ENCODE data around the gene SLC25A11. TPM values are rescaled to one million over a fixed set of nuclear protein-coding genes. Genes with fewer than 3 reads are reported as not detected.

SLC25A11 gene
- total and polyA plus RNA-seq, 7 donors, result 97.1 to 225 (median 128) TPM

DNA sequence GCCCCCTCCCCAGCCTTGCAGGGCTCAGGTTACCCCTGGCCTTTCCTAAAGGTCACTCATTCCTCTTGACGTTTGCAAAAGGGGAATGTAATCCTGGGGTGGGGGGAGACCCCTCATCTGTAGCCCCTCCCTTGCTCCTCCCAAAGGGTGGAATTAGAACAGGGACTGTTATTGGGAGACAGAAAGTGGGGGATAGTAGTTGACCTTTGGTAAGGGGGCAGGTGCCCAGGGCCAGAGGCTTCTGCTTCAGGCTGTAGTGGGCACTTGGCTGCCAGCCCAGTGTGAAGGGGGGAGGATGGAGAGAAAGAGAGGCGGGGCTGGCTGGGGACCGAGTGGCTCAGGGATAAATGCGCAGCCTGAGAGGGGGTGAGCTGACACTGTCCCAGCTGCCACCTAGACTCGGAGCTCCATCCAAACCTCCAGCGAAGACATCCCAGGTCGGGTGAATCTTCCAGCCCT lies 10.9 kb upstream of the SLC25A11 start, which contains the start of gene ENO3:
TSS of gene ENO3 (plus strand) at position 374 of the 459 bp plus-strand sequence. CDS start 711 bp downstream, outside the sequence.
- peak; percentile 59 to 77 for DNase-seq

DNA sequence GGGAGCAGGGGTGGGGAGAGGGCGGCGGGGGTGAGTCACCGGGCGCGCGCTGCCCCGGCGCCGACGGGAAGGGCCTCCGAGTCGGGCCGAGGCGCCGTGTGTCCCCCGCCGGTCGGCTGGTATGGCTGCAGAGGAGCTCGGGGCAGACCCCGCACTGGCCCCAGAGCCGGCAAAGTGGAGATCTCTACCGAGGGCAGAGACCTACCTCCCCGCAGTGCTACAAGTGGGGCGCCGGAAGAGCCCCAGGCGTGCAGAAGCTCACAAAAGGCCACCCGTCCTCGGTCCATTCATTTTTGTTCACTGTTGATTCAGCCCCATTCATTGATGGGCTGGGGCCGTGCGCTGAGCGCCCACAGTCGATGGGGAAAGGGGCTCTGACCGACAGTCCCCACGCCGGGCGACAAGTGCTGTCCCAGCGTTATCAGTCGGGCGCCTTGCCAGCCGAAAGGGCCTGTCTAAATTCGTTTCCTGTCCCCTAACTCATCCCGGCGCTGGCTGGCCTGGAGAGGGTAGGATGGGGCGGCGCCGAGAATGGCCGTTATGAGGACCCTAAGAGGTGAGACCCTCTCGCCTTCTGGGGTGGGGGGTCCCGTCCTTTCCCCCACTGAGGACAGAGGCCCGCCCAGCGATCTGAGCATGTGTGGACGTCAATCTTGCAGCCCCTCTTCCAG lies 10.4 kb upstream of the SLC25A11 start:
- peak; percentile 54 to 62 (median 56) for ATAC-seq
- WGBS, 3 donors, result 2 to 5% (median 5%) methylated on average over 30 to 52 of the region's 52 CpGs
- H3K4me1 ChIP-seq, result peaks cover 43% of the 10 kb centered on the region
- peaks cover 0 to 28% of the 10 kb centered on the region in 2 donors for H3K36me3 ChIP-seq (ENCODE audit: insufficient read depth in 1 of 2, low read depth in 1 of 2)
- TF ChIP-seq, protein P1, sequence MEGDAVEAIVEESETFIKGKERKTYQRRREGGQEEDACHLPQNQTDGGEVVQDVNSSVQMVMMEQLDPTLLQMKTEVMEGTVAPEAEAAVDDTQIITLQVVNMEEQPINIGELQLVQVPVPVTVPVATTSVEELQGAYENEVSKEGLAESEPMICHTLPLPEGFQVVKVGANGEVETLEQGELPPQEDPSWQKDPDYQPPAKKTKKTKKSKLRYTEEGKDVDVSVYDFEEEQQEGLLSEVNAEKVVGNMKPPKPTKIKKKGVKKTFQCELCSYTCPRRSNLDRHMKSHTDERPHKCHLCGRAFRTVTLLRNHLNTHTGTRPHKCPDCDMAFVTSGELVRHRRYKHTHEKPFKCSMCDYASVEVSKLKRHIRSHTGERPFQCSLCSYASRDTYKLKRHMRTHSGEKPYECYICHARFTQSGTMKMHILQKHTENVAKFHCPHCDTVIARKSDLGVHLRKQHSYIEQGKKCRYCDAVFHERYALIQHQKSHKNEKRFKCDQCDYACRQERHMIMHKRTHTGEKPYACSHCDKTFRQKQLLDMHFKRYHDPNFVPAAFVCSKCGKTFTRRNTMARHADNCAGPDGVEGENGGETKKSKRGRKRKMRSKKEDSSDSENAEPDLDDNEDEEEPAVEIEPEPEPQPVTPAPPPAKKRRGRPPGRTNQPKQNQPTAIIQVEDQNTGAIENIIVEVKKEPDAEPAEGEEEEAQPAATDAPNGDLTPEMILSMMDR (IDR thresholded peaks at IDR 0.05), result no peak
- H3K9me3 ChIP-seq, result no peaks in the 10 kb centered on the region
- no peaks in the 10 kb centered on the region for H3K27me3 ChIP-seq (ENCODE audit: insufficient read depth in 3 of 3, low read length in 2 of 3)
- H3K27ac ChIP-seq, result peak overlapping the region; percentile 96
- DNase-seq, result peak; percentile 77 to 85
- H3K4me3 ChIP-seq, result peak overlapping the region; percentile 97
- intact Hi-C loops (cut with DNase I), result loop anchor here in 1 of 2 donors (2.0 kb wide), 1 partner anchor 17 kb away; the partner anchor contains the start of gene SPAG7

More for the DNA sequence above, 10.9 kb upstream of the SLC25A11 start, which contains the start of gene ENO3:
- peak within 1 kb of the TSS; percentile 96 for H3K27ac ChIP-seq
- peaks cover 0 to 26% of the 10 kb centered on the region in 2 donors for H3K36me3 ChIP-seq (ENCODE audit: insufficient read depth in 1 of 2, low read depth in 1 of 2)
- no peaks in the 10 kb centered on the region for H3K9me3 ChIP-seq
- 11 to 17% (median 11%) methylated on average over 7 of the region's 7 CpGs for WGBS, 3 donors
- H3K27me3 ChIP-seq (ENCODE audit: insufficient read depth in 3 of 3, low read length in 2 of 3), result no peaks in the 10 kb centered on the region
- intact Hi-C loops (cut with DNase I), result loop anchor here in 1 of 2 donors (2.0 kb wide), 1 partner anchor 16 kb away; the partner anchor contains the start of gene SPAG7
- peak in 3 of 4 donors; percentile 14 to 41 (median 22) for ATAC-seq
- H3K4me1 ChIP-seq, result peaks cover 41% of the 10 kb centered on the region
- TF ChIP-seq, protein P1 (IDR thresholded peaks at IDR 0.05), result no peak
- H3K4me3 ChIP-seq, result peak within 1 kb of the TSS; percentile 97

DNA sequence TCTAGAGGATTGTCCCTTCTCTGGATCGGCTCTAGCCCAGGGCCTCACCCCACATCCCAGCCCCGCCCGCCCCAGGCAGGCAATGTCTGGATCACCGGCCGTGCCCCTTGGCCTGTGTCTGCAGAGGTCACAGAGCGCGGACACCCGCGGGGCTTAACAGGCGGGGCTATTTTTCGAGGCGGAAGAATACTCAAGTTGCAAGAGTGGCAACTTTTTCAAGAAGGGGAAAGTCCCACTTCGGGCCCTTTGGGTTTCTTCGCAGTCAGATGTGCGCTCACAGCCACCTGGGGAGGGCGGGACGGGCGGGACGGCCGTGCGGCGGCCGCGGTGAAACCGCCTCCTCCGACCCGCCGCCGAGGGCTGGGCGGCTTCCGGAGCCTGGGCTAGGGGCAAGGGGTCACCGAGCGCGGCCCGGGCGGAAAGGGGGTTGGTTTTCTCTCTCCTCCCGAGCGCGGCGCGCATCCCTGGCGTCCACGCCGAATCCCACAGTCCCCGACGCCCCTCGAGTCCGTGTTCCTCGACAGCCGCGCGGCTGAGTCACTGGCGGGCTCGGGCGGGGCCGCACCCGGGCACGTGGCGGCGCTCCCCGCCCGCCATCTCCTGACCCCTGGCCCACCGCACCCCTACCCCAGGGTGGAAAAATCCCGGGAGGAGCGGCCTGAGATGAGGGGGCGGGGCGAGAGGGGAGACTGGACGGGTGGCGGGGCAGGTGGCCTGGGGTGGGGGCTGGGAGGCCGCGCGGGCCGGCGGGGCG lies 9.7 kb upstream of the SLC25A11 start:
- intact Hi-C loops (cut with DNase I), result loop anchor here in 1 of 2 donors (2.0 kb wide), 1 partner anchor 17 kb away; the partner anchor contains the start of gene SPAG7
- 0 to 1% (median 0%) methylated on average over 34 to 75 of the region's 75 CpGs for WGBS, 3 donors
- peak; percentile 17 to 31 (median 25) for ATAC-seq

DNA sequence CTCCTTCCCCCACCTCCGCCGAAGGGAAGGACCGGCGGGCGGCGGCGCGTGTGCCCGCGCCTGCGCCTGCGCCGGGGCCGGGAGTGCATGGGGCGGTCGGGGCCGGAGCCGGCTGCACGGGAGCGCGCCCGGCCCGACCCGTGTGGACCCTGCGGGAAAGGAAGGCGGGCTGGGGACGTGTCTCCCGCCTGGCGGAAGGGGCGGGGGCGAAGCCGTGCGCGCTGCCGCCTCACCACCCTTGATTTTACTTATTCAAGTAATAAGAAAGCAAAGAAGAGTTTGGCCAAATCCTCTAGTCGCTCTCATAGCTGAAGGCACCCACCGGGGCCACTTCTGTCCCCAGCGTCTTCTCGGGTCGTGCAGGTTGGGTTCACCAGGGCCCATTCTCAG lies 9.1 kb upstream of the SLC25A11 start:
- DNase-seq (peak; percentile 89 to 92), ATAC-seq (peak; percentile 65 to 71 (median 70))
- H3K4me1 ChIP-seq, result peaks cover 41% of the 10 kb centered on the region
- no peaks in the 10 kb centered on the region for H3K9me3 ChIP-seq
- WGBS, 3 donors, result 0 to 1% (median 0%) methylated on average over 18 to 40 of the region's 40 CpGs
- H3K27me3 ChIP-seq (ENCODE audit: insufficient read depth in 3 of 3, low read length in 2 of 3), result no peaks in the 10 kb centered on the region
- H3K27ac ChIP-seq, result peak overlapping the region; percentile 96
- intact Hi-C loops (cut with DNase I), result loop anchor here in 1 of 2 donors (1.0 kb wide), 1 partner anchor 18 kb away; the partner anchor contains the start of gene SPAG7
- TF ChIP-seq, protein P1 (IDR thresholded peaks at IDR 0.05), result no peak
- peak overlapping the region; percentile 97 for H3K4me3 ChIP-seq
- peaks cover 0 to 34% of the 10 kb centered on the region in 2 donors for H3K36me3 ChIP-seq (ENCODE audit: insufficient read depth in 1 of 2, low read depth in 1 of 2)

More for the DNA sequence above, 9.7 kb upstream of the SLC25A11 start:
- Histone ChIP-seq H3K9me3 (no peaks in the 10 kb centered on the region), H3K27me3 (ENCODE audit: insufficient read depth in 3 of 3, low read length in 2 of 3) (no peaks in the 10 kb centered on the region), H3K27ac (peak overlapping the region; percentile 96), H3K36me3 (ENCODE audit: insufficient read depth in 1 of 2, low read depth in 1 of 2) (peaks cover 0 to 34% of the 10 kb centered on the region in 2 donors), H3K4me1 (peaks cover 47% of the 10 kb centered on the region), H3K4me3 (peak overlapping the region; percentile 97)
- DNase-seq, result peak; percentile 87 to 89
- TF ChIP-seq, protein P1 (IDR thresholded peaks at IDR 0.05), result no peak
